HG02623 (cell line): ENCODE data around the gene EDA.
"Not testable (repeated sequence)": the region's sequence is repeated elsewhere in the genome, so short reads cannot be mapped to it uniquely, and the experiment has no call there.

Experiments
- ATAC-seq: cut with Tn5 transposase; IDR thresholded peaks from one replicate; pipeline ENCODE4 v1.9.1; 2021; ENCODE audit warnings: moderate library complexity; ENCODE audit not compliant: unreplicated experiment

The EDA gene

DNA sequence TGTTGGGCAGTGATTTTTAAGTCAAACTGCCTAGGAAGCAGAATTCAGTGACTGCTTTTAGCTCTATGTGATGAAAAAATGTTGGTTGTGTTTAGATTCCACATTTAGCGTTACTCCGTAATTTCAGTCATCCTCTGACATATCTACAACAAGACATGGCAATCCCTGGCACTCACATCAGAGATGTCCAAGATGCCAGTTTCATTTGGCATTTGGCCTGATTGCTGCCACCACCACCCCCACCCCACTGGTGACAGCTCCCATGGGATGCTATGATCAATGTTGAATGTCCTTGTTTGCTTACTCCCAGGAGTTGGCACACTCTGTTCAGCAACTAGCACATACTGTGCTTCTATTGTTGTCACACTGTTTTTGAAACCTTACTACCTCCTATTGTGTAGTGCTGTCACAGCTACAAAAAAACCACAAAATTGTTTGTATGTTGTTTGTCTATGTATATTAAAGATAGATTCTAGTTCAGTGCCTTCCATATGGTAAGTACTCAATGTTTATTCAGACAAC lies 332.4 kb downstream of the EDA start:
- ATAC-seq: no peak

DNA sequence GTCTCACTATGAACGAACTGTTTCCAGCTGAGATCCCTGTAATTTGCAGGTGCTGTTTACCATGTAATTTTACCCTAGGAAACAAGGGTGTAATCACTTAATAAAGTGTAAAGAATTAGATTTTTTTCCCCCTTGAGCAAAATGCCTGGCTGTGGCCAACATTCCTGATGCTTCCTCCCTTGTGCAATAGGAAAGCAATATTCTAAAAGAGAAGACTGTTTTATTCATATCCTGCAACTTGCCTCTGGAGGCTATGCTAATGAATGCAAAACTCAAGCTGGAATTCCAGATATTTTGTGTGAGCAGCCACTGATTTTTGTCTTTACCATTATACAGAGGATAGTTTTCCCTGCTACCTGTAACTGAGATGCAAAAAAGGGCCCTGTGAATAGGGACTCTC lies 335.8 kb downstream of the EDA start:
- no peak for ATAC-seq

- ATAC-seq: no peak
Measured at GRCh38 chrX:69959712-69960111, 343.8 kb downstream of the EDA start.

- no peak for ATAC-seq
Measured at GRCh38 chrX:69961365-69962072, 345.6 kb downstream of the EDA start.

GRCh38 chrX:69968950-69969349 lies 353.0 kb downstream of the EDA start:
- no peak for ATAC-seq

DNA sequence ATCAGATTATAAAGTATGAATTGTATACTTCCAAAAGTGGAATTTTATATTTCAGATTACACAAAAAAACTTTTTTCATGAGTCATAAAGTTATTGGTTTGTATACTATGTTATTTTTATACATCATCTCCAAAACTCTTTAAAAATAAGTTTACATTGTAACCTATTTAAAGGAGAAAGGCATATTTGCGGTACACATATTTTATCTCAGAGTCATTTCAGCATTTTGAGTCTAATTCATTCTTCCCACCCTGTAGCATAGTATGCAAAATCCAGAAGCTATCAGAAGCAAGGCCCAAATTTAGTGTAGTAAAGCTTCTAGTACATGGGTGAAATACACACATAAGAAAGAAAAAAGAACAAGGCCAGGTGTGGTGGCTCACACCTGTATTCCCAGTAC lies 353.5 kb downstream of the EDA start:
- no peak for ATAC-seq

GRCh38 chrX:69987691-69988090 lies 371.8 kb downstream of the EDA start:
- no peak for ATAC-seq

DNA sequence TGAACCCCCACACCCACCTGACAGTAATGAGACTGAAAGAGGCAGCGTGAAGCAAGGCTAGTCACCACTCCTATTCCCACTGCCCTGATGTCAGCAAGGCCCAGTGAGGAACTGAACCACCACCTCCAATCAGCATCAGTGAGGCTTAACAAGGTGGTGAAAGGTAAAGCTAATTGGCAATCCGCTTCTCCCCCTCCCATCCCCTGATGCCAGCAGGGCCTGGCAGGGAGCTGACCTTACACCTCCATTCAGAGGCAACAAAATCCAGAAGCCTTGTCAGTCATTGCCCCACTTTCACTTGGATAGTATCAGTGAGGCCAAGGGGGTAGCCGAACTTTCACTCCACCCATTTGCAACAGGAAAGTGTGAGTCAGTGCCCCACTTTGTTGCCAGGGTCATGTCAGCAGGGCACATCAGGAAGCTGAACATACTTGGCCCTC lies 373.1 kb downstream of the EDA start:
- no peak for ATAC-seq

- no peak for ATAC-seq
Measured at GRCh38 chrX:69991685-69992084, 375.8 kb downstream of the EDA start.

DNA sequence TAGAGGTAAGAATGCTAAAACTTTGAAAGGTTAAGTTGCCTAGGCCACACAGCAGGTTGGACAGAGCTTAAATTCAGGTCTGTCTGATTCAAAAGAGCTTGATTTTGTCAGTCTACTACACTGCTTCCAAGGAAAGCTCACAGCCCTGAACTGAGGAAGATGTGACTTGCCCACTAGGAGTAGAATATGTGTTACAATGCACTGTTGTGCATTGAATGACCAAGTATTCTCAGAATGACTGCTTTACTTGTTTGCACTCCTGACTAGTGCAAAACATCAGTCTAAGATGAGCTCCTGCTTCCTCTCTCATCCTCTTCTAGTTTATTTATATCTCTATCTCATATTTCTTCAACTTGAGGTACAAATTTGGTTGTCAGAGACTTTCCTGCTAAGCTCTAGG lies 377.6 kb downstream of the EDA start:
- ATAC-seq: no peak

GRCh38 chrX:69995362-69996112 lies 379.6 kb downstream of the EDA start:
- ATAC-seq: no peak

GRCh38 chrX:69996113-69996468 lies 380.2 kb downstream of the EDA start:
- ATAC-seq: no peak

GRCh38 chrX:69998299-69998698 lies 382.4 kb downstream of the EDA start:
- ATAC-seq: not testable (repeated sequence)

- no peak for ATAC-seq
Measured at GRCh38 chrX:70001269-70001668, 385.4 kb downstream of the EDA start.

DNA sequence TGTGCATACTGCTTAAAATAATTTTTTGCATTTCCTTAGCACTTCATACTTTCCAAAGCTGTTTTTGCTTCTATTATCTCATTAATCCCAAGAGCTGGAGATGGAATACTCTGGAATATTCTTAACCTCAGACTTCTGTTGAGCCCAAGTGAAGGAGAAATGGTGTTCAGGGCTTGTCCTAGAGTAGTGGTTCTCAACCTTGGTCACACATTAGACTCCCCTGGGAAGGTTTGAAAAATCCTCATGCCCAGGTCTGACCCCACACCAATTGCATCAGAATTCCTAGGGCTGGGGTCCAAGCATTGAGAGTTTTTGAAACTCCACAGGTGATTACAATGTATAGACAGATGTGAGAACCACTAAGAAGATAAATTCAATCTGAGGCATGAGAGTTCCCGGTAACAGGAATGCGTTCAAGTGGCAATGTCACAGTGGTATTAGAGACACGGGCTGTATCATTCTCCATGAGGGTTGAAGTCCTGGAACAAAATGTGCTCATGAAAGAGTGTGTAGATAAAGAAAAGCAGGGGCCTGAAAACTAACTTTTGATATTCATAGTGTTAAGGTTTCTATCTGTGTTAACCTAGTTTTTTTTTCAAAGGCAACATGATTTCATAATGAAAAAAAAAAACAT lies 385.9 kb downstream of the EDA start:
- no peak for ATAC-seq

- no peak for ATAC-seq
Measured at GRCh38 chrX:70007946-70008345, 392.0 kb downstream of the EDA start.

DNA sequence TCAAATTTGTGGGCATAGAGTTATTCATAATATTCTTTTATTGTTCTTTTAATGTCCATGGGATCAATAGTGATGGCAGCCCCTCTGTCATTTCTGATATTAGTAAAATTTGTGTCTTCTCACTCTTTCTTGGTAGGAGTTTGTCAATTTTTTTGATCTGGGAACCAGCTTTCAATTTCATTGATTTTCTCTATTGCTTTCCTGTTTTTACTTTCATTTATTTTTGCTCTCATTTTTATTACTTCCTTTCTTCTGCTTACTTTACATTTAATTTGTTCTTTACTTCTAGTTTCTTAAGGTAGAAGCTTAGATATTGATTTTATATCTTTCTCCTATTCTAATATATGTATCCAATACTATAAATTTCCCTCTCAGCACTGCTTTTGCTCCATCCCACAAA lies 393.1 kb downstream of the EDA start:
- no peak for ATAC-seq

DNA sequence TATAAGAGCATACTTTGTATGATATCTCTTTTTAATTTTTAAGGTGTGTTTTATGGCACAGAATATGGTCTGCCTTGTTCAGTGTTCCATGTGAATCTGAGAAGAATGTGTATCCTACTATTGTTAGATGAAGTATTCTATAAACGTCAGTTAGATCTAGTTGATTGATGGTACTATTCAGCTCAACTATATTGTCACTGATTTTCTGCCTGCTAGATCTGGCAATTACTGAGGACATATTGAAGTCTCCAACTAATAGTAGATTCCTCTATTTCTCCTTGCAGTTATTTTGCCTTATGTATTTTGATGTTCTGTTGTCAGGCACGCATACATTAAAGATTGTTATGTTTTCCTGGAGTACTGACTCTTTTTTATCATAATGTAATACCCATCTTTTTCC lies 394.1 kb downstream of the EDA start:
- no peak for ATAC-seq

DNA sequence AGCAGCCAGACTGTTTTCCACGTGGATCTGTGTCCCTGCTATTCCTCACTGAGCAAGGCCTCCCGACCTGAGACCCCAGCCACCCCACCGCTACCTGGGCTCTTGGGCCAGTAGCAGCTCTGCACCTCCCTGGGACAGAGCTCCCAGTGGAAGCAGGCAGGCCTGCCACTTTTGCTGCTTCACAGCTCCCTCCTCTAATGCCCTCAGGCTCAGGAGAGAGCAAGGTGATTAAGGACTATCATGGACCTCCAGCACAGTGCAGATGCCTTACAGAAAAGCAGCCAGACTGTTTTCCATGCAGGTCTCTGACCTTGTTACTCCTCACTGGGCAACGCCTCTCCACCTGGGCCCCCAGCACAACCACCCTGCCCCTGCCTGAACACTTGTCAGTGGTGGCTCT lies 396.8 kb downstream of the EDA start:
- ATAC-seq: no peak

DNA sequence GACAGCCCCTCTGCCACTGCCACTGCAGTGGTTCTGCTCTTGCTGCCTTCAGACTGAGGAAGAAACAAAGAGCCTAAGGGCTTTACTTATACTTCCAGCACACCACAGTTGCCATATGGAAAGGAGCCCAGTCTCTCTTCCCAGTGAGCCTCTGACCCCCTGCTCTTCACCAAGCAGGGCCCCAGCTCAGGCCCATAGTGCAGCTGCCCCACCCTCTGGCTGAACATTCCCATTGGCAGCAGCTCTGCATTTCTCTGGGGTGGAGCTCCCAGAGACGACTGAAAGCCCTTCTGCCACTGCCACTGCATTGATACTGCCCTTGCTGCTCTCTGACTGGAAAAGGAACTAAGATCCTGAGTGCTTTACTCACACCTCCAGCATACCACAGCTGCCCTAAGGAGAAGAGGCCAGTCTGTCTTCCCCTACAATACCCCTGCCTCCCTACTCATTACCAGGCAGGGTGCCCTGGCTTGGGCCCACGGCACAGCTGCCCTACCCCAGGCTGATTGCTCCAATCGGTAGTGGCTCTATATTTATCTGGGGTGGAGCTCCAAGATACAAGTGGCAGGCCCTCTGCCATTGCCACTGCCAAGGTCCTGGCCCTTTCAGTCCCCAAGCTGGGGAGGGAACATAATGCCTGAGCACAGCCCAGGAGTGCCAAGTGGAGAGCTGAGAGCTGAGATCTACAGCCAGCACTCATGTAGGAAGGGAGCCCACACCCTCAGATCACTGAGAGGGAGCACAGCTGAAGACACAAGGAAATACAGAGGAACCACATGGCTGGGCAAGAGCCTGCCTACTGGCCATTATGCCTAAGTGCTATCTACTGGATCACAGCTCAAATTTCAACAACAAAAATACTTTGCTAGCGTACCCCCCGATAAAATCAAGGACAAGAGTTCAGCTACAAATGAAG lies 397.8 kb downstream of the EDA start:
- ATAC-seq: no peak

- no peak for ATAC-seq
Measured at GRCh38 chrX:70016513-70016912, 400.6 kb downstream of the EDA start.
